ENCODE measurements around the gene VPS37D.

Gene VPS37D

DNA sequence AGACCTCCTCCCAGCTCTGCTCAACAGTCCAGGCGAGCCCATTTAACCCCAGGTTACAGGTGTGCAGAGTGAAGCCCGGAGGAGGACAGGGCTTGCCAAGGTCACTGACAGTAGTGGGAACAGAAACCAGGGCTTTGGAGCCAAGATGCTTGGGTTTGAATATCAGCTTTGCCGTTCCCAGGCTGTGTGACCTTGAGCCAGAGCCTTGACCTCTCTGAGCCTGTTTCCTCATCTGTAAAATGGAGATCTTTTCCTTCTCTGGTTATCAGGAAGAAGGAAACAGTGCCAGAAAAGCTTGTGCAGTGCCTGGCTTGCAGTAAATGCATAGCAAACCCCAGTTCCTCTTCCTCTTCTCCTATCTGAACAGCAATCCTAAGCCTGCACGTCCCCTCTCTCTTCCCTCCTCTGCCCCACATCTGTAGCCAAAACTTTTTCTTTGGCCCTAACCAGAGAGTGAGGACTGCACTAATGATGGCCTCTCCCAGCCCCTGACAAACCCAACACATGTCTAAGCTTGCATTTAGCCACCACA, 21.9 kb upstream of the VPS37D start:
- DNase-seq (ENCODE audit: extremely low read depth, low read depth) = no peak
- TF ChIP-seq, protein P1, sequence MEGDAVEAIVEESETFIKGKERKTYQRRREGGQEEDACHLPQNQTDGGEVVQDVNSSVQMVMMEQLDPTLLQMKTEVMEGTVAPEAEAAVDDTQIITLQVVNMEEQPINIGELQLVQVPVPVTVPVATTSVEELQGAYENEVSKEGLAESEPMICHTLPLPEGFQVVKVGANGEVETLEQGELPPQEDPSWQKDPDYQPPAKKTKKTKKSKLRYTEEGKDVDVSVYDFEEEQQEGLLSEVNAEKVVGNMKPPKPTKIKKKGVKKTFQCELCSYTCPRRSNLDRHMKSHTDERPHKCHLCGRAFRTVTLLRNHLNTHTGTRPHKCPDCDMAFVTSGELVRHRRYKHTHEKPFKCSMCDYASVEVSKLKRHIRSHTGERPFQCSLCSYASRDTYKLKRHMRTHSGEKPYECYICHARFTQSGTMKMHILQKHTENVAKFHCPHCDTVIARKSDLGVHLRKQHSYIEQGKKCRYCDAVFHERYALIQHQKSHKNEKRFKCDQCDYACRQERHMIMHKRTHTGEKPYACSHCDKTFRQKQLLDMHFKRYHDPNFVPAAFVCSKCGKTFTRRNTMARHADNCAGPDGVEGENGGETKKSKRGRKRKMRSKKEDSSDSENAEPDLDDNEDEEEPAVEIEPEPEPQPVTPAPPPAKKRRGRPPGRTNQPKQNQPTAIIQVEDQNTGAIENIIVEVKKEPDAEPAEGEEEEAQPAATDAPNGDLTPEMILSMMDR (IDR thresholded peaks at IDR 0.05; ENCODE audit: low read depth, low read length, missing control alignments) = no peak
- H3K4me3 ChIP-seq (replicated peaks; ENCODE audit: low read depth, low read length) = no peak overlapping the region

DNA sequence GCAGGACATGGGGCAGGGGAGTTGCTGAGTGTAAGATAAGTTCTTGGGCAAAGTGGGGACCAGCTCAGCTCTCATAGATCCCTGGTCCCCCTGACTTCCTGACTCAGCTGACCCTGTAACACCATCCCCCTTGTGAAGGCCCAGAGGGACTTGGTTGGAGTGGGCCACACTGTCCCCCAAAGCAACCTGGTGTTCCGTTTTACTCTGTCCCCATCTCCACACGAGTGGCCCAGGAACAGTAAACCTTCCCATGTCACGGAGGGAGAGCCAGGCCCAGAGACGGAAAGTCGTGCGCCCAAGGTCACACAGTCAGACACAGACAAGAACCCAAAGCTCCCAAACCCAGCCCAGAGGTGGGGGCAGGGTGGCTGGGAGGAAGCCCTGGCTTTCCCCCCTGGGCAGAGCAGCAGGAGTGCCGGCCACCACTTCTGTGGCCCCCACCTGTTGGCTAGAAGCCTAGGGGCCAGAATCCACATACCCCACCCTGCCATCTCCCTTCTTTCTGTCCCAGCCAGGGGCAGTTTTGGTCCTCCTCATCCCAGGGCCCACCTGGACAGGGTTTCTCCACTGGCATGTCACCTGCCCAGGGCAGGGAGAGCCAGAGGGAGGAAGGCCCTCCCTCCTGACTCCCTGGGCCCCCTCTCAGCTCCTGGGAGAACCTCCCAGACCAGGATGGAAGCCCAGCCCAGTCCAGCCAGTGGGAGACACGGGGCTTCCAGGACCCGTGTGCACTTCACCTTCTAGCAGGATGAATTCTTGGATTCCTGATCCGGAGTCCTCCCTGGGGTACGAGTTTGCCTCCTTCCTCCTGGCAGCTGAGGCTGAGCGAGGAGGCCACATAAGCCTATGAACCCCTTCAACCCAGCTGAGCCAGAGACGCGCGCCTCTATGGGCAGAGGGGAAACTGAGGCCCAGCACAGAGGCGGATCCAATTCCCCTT, 20.6 kb upstream of the VPS37D start:
- no peak overlapping the region for H3K4me3 ChIP-seq (replicated peaks; ENCODE audit: low read depth, low read length)
- no peak for DNase-seq (ENCODE audit: extremely low read depth, low read depth)
- TF ChIP-seq, protein P1 (IDR thresholded peaks at IDR 0.05; ENCODE audit: low read depth, low read length, missing control alignments) = no peak

- peak overlapping the region; percentile 24 for H3K4me3 ChIP-seq (replicated peaks; ENCODE audit: low read depth, low read length)
- no peak for DNase-seq (ENCODE audit: extremely low read depth, low read depth)
- TF ChIP-seq, protein P1 (IDR thresholded peaks at IDR 0.05; ENCODE audit: low read depth, low read length, missing control alignments) = no peak
Observed at GRCh38 chr7:73647725-73648592, 19.7 kb upstream of the VPS37D start.

- H3K4me3 ChIP-seq (replicated peaks; ENCODE audit: low read depth, low read length) = no peak overlapping the region
- TF ChIP-seq, protein P1 (IDR thresholded peaks at IDR 0.05; ENCODE audit: low read depth, low read length, missing control alignments) = no peak
- no peak for DNase-seq (ENCODE audit: extremely low read depth, low read depth)
Observed at GRCh38 chr7:73648593-73649332, 18.9 kb upstream of the VPS37D start.

- H3K4me3 ChIP-seq (replicated peaks; ENCODE audit: low read depth, low read length) = no peak overlapping the region
- DNase-seq (ENCODE audit: extremely low read depth, low read depth) = no peak
- TF ChIP-seq, protein P1 (IDR thresholded peaks at IDR 0.05; ENCODE audit: low read depth, low read length, missing control alignments) = no peak
Observed at GRCh38 chr7:73649576-73649975, 18.1 kb upstream of the VPS37D start.

- no peak for DNase-seq (ENCODE audit: extremely low read depth, low read depth)
- TF ChIP-seq, protein P1 (IDR thresholded peaks at IDR 0.05; ENCODE audit: low read depth, low read length, missing control alignments) = no peak
- H3K4me3 ChIP-seq (replicated peaks; ENCODE audit: low read depth, low read length) = no peak overlapping the region
Observed at GRCh38 chr7:73650524-73650923, 17.1 kb upstream of the VPS37D start.
